HEK293T (cell line): Measurements from ENCODE around the gene ATXN2.
"Not testable (repeated sequence)": the region's sequence is repeated elsewhere in the genome, so short reads cannot be mapped to it uniquely, and the experiment has no call there.

Experiments
- CTCF ChIA-PET: fragments of 350-600 bp; formaldehyde crosslinking; extraction: SDS; loops from one replicate; lab custom pipeline; 2021; ENCODE audit warnings: antibody characterized with exemption, inconsistent platforms; lab: Yijun Ruan, JAX
- POLR2A ChIA-PET: fragments of 350-600 bp; formaldehyde crosslinking; extraction: SDS; loops from one replicate; lab custom pipeline; 2020; ENCODE audit warnings: antibody characterized with exemption, inconsistent platforms; lab: Yijun Ruan, JAX
- DNase-seq: peaks from one replicate; pipeline ENCODE4 v3.0.0; 2012; ENCODE audit warnings: mixed read lengths; ENCODE audit errors: extremely low spot score
- ARNT ChIP-seq: fragments of 450-650 bp; IDR thresholded peaks from 2 replicates; pipeline ENCODE4 v1.6.1; 2017; ENCODE audit warnings: mild to moderate bottlenecking
- BHLHE40 ChIP-seq: fragments of 450-650 bp; IDR thresholded peaks from 2 replicates; pipeline ENCODE4 v1.6.1; 2016; ENCODE audit warnings: mild to moderate bottlenecking, moderate library complexity, borderline replicate concordance
- CTBP1 ChIP-seq: fragments of 450-650 bp; IDR thresholded peaks from 2 replicates; pipeline ENCODE4 v1.6.1; 2016; ENCODE audit warnings: borderline replicate concordance
- ELF4 ChIP-seq: fragments of 450-650 bp; IDR thresholded peaks from 2 replicates; pipeline ENCODE4 v1.6.1; 2017; ENCODE audit warnings: antibody characterized with exemption
- FOXA1 ChIP-seq: fragments of 450-650 bp; IDR thresholded peaks from 2 replicates; pipeline ENCODE4 v1.6.1; 2016; ENCODE audit warnings: mild to moderate bottlenecking
- FOXK2 ChIP-seq: fragments of 450-650 bp; IDR thresholded peaks from 2 replicates; pipeline ENCODE4 v1.6.1; 2016; ENCODE audit warnings: mild to moderate bottlenecking
- FOXM1 ChIP-seq: fragments of 450-650 bp; IDR thresholded peaks from 2 replicates; pipeline ENCODE4 v1.6.1; 2017; ENCODE audit warnings: mild to moderate bottlenecking, borderline replicate concordance
- HDGF ChIP-seq: fragments of 450-650 bp; IDR thresholded peaks from 2 replicates; pipeline ENCODE4 v1.6.1; 2017; ENCODE audit warnings: antibody characterized with exemption, borderline replicate concordance
- L3MBTL2 ChIP-seq: fragments of 450-650 bp; conservative IDR thresholded peaks from 2 replicates; pipeline ENCODE4 v1.6.1; 2016; ENCODE audit warnings: mild to moderate bottlenecking
- LEF1 ChIP-seq: fragments of 450-650 bp; IDR thresholded peaks from 2 replicates; pipeline ENCODE4 v1.6.1; 2017; ENCODE audit warnings: mild to moderate bottlenecking, borderline replicate concordance
- NFRKB ChIP-seq: fragments of 450-650 bp; IDR thresholded peaks from 2 replicates; pipeline ENCODE4 v1.6.1; 2016; ENCODE audit warnings: mild to moderate bottlenecking, moderate library complexity
- SP1 ChIP-seq: fragments of 450-650 bp; IDR thresholded peaks from 2 replicates; pipeline ENCODE4 v1.6.1; 2017
- SUZ12 ChIP-seq: fragments of 450-650 bp; IDR thresholded peaks from 2 replicates; pipeline ENCODE4 v1.6.1; 2016; ENCODE audit warnings: mild to moderate bottlenecking
- TARDBP ChIP-seq: fragments of 450-650 bp; IDR thresholded peaks from 2 replicates; pipeline ENCODE4 v1.6.1; 2016
- ZNF384 ChIP-seq: fragments of 450-650 bp; IDR thresholded peaks from 2 replicates; pipeline ENCODE4 v1.6.1; 2016
- TF ChIP-seq, protein P1 (sequence below): fragments of 450-650 bp; IDR thresholded peaks from 2 replicates; pipeline ENCODE4 v1.6.1; 2016

The ATXN2 gene

DNA sequence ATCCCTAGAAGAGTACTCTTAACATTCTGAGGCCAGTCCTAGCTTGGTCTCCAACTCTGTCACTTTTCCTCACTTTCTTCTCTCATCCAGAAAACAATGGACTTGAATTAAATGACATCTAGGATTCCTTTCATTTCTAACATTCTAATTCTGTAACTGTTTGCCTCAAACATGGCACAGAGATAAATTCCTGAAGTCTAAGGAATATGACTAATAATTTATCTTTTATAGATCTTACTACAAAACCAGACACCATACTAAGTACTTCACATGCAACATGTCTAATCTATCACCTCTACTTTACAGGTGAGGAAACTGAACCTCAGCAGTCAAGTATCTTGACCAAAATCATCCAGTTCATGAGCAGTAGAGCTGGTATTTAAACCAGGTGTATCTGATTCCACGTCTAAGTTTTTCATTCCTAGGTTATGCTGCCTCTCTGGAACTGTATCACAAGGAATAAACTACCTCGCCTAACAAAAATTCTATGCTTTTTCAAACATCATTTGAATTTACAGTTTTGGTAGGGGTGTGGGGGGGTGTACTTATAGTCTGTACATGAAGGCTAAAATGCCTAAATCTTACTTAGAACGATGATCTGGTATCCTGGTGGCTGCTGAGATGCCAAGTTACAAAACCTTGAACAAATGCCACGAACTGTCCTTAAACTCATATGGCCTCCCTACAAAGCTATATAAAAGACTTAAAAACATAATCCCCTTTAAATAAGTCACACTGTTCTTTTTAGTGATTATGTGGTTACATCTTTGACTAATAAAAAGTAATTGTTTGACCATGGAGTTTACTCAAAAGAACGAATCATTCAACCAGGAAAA lies 41.6 kb downstream of the ATXN2 start:
- POLR2A ChIA-PET, result no interaction called here
- DNase-seq, result no peak
- CTCF ChIA-PET, result no interaction called here
- TF ChIP-seq SUZ12 (no peak), BHLHE40 (no peak), FOXA1 (no peak), L3MBTL2 (no peak), HDGF (no peak), FOXK2 (no peak), ZNF384 (no peak), SP1 (no peak), ARNT (no peak)

DNA sequence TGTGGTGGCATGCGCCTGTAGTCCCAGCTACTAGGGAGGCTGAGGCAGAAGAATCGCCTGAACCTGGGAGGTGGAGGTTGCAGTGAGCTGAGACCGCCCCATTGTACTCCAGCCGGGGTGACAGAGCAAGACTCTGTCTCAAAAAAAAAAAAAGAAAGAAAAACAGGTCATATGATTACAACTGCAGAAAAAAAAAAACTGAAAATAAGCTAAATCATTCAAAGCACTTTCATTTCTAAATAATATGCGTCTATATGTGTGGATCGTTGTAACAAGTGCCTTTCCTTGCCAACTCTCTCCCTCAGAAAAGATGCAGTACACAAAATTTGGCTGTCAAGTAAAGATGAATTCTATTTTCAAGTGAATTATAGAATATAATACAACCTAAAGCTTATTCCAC lies 42.4 kb downstream of the ATXN2 start:
- ChIA-PET CTCF (no interaction called here), POLR2A (no interaction called here)
- TF ChIP-seq ZNF384 (no peak), FOXM1 (no peak), FOXA1 (no peak), NFRKB (no peak), BHLHE40 (no peak), TARDBP (no peak), SUZ12 (no peak)
- no peak for DNase-seq

DNA sequence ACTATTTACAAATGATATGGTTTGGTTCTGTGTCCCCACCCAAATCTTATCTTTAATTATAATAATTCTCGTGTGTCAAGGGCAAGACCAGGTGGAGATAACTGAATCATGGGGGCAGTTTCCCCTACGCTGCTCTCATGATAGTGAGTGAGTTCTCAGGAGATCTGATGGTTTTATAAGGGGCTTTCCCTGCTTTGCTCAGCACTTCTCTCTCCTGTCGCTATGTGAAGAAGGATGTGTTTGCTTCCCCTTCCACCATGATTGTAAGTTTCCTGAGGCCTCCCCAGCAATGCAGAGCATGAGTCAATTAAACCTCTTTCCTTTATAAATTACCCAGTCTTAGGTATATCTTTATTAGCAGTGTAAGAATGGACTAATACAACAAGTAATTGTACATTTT lies 43.8 kb downstream of the ATXN2 start:
- POLR2A ChIA-PET, result not testable (repeated sequence)

DNA sequence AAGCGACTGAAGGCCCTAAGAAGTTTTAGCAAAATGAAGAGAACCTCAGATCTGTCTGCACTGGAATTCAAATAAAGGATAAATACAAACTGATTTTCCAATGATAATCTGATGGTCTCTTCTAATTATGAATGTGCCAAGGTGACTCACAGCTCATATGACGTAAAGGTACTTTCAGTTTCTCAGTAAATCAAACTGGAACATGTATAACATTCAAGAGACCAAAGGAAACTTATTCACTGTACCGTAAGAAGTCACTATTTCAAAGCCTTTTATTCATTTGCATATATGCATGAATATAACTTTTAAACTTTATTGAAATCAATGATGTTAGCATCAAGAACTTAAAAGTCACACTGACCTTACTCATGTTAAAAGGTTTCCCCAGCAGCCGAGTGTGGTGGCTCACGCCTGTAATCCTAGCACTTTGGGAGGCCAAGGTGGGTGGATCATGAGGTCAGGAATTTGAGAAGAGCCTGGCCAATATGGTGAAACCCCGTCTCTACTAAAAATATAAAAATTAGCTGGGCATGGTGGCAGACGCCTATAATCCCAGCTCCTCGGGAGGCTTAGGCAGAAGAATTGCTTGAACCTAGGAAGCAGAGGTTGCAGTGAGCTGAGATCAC lies 52.2 kb downstream of the ATXN2 start:
- TF ChIP-seq ELF4 (no peak), TARDBP (no peak), L3MBTL2 (no peak), SUZ12 (no peak), ARNT (no peak), NFRKB (no peak), LEF1 (no peak), FOXK2 (no peak), HDGF (no peak)
- TF ChIP-seq, protein P1, sequence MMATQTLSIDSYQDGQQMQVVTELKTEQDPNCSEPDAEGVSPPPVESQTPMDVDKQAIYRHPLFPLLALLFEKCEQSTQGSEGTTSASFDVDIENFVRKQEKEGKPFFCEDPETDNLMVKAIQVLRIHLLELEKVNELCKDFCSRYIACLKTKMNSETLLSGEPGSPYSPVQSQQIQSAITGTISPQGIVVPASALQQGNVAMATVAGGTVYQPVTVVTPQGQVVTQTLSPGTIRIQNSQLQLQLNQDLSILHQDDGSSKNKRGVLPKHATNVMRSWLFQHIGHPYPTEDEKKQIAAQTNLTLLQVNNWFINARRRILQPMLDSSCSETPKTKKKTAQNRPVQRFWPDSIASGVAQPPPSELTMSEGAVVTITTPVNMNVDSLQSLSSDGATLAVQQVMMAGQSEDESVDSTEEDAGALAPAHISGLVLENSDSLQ, result no peak
- no peak for DNase-seq
- ChIA-PET POLR2A (no interaction called here), CTCF (no interaction called here)

More for the DNA sequence above, 43.8 kb downstream of the ATXN2 start:
- CTCF ChIA-PET, DNase-seq: not testable (repeated sequence)

DNA sequence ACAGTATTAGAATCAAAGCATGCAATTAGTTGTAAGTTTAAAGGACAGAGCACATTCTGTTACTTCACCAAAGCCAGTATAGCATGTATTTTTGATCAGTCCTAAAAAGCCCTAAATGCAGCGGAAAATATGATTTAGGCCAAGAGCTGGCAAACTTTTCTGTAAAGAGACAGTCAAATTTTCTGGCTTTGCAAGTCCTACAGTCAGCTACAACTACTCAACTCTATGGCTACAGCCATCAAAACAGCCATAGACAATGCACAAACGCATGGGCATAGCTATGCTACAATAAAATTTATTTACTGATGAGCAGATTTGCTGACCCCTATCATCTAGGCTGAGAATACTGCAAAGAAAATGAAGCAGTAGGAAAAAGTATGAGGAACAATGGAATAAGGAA lies 52.9 kb downstream of the ATXN2 start:
- ChIA-PET POLR2A (no interaction called here), CTCF (no interaction called here)
- no peak for TF ChIP-seq CTBP1
- no peak for TF ChIP-seq TARDBP
- TF ChIP-seq FOXK2, result no peak
- TF ChIP-seq ELF4, result no peak
- no peak for TF ChIP-seq FOXA1
- TF ChIP-seq LEF1, result no peak
- TF ChIP-seq FOXM1, result no peak
- TF ChIP-seq, protein P1, result no peak
- TF ChIP-seq ARNT, result no peak
- no peak for TF ChIP-seq SUZ12
- TF ChIP-seq SP1, result no peak
- no peak for TF ChIP-seq HDGF
- no peak for TF ChIP-seq ZNF384
- no peak for TF ChIP-seq NFRKB
- no peak for TF ChIP-seq BHLHE40
- TF ChIP-seq L3MBTL2, result no peak
- no peak for DNase-seq

DNA sequence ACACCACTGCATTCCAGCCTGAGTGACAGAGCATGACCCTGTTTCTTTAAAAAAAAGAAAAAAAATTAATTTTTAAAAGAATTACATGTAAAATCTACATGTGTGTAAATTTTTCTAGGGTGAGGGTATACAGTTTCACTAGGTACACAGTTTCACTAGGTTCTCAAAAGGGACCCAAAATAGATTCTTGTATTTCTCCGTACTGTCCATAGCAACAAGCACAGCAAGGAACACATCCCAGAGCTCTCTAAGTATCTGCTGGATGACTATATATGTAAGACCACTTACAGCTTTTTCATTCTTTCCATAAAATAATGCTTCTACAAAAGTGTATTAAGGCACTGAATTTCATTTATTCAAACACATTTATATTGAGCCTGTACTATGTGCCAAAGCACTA lies 55.1 kb downstream of the ATXN2 start:
- CTCF ChIA-PET, result no interaction called here
- POLR2A ChIA-PET, result no interaction called here
- DNase-seq, result no peak
- TF ChIP-seq ELF4 (no peak), SUZ12 (no peak), CTBP1 (no peak), BHLHE40 (no peak), HDGF (no peak), NFRKB (no peak), TARDBP (no peak), ARNT (no peak), FOXA1 (no peak), LEF1 (no peak), SP1 (no peak), L3MBTL2 (no peak)

DNA sequence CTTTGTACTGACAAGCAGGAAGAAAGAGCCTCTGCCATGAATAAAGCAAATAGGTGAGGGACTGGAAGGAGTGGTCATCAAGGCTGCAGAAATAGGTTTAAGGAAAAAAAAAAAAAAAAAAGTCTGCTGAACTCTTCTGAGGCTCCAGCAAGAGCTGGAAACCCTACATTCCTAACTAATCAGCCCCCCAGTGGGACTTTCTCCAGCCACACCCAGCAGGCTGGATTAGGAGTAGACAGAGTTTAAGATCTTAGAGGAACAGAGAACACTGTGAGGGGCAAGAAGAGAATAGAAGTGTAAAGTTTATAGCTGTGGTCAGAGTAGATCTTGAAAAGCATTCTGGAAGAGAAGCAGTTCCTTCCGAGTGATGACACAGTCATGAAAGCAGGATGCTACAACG lies 66.4 kb downstream of the ATXN2 start:
- POLR2A ChIA-PET, result no interaction called here

More for the DNA sequence above, 66.4 kb downstream of the ATXN2 start:
- no peak for TF ChIP-seq FOXM1
- no peak for TF ChIP-seq BHLHE40
- TF ChIP-seq HDGF, result no peak
- no peak for TF ChIP-seq NFRKB
- no peak for TF ChIP-seq LEF1
- TF ChIP-seq, protein P1, result no peak
- no peak for TF ChIP-seq CTBP1
- no peak for TF ChIP-seq L3MBTL2
- no peak for TF ChIP-seq SP1
- TF ChIP-seq ARNT, result no peak
- TF ChIP-seq FOXK2, result no peak
- TF ChIP-seq SUZ12, result no peak
- no peak for TF ChIP-seq ZNF384
- TF ChIP-seq TARDBP, result no peak
- no peak for TF ChIP-seq FOXA1
- no peak for DNase-seq
- CTCF ChIA-PET, result no interaction called here
